NCI-H2227 treated with DMSO at 0.1 percent for 48 hours (cell line): ENCODE data around the gene OPRL1.

ENCODE experiments used
- DNase-seq: peaks from one replicate; lab custom pipeline; 2025; lab: John Stamatoyannopoulos, UW

Gene OPRL1

GRCh38 chr20:64080013-64080812 is at the start of gene OPRL1:
Gene OPRL1, plus strand, starts transcription at chr20:64080082. Its CDS starts 12,639 bp downstream, at chr20:64092721.
- no peak for DNase-seq

GRCh38 chr20:64030371-64031134 is 49.3 kb upstream of the OPRL1 start:
- no peak for DNase-seq

- no peak for DNase-seq
These were observed 48.0 kb upstream of the OPRL1 start for GRCh38 chr20:64031822-64032314.

- DNase-seq = no peak
These were observed 46.9 kb upstream of the OPRL1 start for GRCh38 chr20:64032706-64033624.

- DNase-seq = no peak
These were observed 45.8 kb upstream of the OPRL1 start for GRCh38 chr20:64033981-64034493.

GRCh38 chr20:64035066-64035932 is 44.6 kb upstream of the OPRL1 start:
- no peak for DNase-seq

GRCh38 chr20:64035933-64036345 is 43.9 kb upstream of the OPRL1 start, which contains the start of gene C20orf204:
Gene C20orf204, plus strand, starts transcription at chr20:64036182. Its CDS starts 142 bp downstream, at chr20:64036324.
- no peak for DNase-seq

GRCh38 chr20:64036346-64037198 is 43.3 kb upstream of the OPRL1 start:
- DNase-seq = no peak

- no peak for DNase-seq
These were observed 42.7 kb upstream of the OPRL1 start for GRCh38 chr20:64037199-64037497.

GRCh38 chr20:64037498-64038213 is 42.2 kb upstream of the OPRL1 start:
- peak; percentile 34 for DNase-seq

GRCh38 chr20:64038224-64038564 is 41.7 kb upstream of the OPRL1 start:
- no peak for DNase-seq

GRCh38 chr20:64038565-64039292 is 41.2 kb upstream of the OPRL1 start:
- DNase-seq = peak; percentile 42

- no peak for DNase-seq
These were observed 40.4 kb upstream of the OPRL1 start for GRCh38 chr20:64039293-64040160.

GRCh38 chr20:64040231-64041039 is 39.4 kb upstream of the OPRL1 start:
- no peak for DNase-seq

- no peak for DNase-seq
These were observed 38.7 kb upstream of the OPRL1 start for GRCh38 chr20:64041040-64041780.

- DNase-seq = no peak
These were observed 38.2 kb upstream of the OPRL1 start for GRCh38 chr20:64041781-64042053.
